Measurements from ENCODE around the gene TPD52L1. TPM values are rescaled to one million over a fixed set of nuclear protein-coding genes. Genes with fewer than 3 reads are reported as not detected.

The TPD52L1 gene
- total RNA-seq, 1 donor from 2014 or later, result 43.5 TPM

DNA sequence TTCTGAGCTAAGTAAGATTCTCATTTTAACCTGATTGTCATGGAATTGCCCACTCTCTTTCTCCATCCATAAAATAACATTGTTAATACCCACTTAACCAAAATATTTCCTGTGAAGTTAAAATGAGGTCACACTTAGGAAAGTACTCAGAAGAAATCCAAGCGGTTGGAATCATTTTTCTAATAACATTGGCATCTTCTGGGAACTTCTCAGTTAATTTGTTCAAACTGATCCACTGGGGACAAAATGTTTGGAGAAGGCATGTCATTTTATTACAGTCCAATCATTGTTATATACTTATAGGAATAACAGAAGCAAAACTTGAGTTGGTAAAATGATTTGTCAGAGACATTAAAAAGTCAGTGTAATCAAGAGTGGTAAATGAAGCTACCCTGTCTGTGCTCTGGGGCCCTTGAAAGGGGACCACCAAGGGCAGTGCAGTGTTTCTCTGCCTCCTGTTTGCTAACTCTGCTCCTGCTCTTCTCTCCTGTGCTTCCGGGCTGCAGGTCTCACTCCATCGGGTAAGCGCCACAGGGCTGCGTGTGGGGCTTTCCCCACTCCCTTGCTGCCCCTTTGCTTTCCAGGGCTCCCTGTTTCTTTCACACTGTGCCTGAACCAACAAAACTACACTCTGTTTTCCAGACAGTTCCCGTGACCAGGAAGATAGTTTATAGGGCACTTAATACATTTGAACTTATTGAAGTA is 98.1 kb downstream of the TPD52L1 start:
- ATAC-seq (ENCODE audit: poor library complexity), result no peak
- intact Hi-C loops (cut with DNase I), result no loop called here
- DNase-seq, result no peak

DNA sequence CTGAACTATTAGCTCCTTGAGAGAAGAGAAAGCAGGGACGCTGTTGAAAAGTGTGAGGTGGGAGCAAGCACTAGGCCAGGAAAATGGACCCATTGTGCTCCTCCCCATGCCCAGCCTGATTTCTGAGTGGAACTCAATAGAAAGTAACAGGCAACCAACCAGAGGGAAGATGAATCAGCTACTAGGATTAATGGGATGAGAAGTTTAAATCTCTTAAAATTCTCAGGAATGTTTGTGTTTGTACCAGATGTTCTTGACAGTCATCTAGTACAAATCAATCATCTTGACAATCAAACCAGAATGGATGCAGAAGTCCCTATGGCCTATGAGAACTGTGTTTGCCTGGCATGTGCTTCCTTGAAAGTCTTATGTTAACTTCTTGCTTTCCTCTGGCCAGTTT is 99.3 kb downstream of the TPD52L1 start:
- intact Hi-C loops (cut with DNase I), result no loop called here
- DNase-seq (no peak), ATAC-seq (ENCODE audit: poor library complexity) (no peak)

DNA sequence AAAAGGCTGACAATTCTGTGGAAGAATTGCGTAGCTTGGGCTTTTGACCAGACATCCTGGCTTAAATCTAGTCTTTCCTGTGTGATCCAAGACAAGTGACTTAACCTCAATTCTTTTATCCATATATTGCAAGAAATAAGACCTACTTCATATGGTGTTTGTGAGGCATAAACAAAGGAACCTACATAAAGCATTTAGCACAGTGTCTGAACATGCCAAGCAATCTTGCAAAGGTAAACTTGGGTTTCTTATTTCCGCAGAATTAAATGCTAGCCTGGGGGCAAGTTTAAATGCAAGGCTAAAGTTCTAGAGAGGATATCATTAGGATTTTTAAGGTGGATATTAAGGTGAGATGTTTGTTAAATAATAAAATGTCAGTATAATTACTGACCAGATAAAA is 100.3 kb downstream of the TPD52L1 start:
- intact Hi-C loops (cut with DNase I), result no loop called here
- DNase-seq (no peak), ATAC-seq (ENCODE audit: poor library complexity) (no peak)

DNA sequence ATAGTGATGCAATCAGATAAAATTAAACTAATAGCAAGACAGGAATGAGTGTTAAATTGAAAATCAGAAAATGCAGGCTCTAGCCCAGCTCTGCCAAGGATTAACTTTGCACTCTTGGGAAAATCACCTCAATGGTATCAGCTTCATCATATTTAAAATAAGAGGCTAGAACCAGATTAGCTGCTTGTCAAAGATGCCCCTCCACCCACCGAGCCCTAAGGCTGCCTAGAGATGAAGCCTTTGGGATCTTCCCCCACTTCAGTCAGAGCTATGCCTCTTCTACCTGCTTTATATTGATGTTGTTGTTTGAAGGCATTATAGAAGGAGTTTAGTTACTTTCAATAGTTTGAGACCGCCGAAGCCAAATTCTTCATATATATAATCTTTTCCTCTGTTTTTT is 100.7 kb downstream of the TPD52L1 start:
- intact Hi-C loops (cut with DNase I), result no loop called here
- DNase-seq (no peak), ATAC-seq (ENCODE audit: poor library complexity) (no peak)

DNA sequence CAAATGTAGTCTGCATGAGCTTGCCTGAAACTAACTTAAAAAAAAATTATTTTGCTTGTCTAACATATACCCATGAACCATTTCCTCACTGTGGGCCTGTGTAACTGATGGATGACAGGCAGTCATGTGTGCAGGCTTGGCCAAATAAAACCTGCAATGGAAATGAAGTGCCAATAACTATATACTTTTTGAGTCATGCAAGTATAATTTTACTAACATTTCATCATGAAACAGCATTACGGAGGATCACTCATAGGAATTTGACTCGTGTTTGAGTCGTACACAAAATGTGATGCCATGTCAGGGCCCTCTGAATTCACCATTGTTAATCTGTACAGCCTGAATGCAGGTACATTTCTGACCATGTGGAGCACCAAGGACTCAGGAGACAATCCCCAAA is 101.6 kb downstream of the TPD52L1 start:
- ATAC-seq (ENCODE audit: poor library complexity) (no peak), DNase-seq (no peak)
- intact Hi-C loops (cut with DNase I), result no loop called here

DNA sequence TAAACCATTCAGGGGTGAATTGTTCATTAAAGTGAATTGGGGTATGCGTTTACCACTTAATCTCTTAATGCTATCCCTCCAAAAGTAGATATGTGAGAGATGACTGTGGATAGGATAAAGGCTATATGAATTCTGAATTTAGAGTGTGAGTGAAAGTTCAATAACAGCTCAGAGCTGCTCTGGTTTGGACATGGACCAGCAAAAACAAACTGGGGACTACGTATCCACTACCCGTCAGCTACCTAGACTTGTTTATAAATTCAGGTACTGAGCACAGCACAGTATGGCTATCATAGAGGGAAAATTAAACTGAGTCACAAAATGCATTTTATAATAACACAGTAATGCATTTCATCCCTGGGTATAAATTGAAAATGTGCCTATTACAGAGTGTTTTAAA is 103.8 kb downstream of the TPD52L1 start:
- no peak for ATAC-seq (ENCODE audit: poor library complexity)
- intact Hi-C loops (cut with DNase I), result no loop called here
- DNase-seq, result no peak

DNA sequence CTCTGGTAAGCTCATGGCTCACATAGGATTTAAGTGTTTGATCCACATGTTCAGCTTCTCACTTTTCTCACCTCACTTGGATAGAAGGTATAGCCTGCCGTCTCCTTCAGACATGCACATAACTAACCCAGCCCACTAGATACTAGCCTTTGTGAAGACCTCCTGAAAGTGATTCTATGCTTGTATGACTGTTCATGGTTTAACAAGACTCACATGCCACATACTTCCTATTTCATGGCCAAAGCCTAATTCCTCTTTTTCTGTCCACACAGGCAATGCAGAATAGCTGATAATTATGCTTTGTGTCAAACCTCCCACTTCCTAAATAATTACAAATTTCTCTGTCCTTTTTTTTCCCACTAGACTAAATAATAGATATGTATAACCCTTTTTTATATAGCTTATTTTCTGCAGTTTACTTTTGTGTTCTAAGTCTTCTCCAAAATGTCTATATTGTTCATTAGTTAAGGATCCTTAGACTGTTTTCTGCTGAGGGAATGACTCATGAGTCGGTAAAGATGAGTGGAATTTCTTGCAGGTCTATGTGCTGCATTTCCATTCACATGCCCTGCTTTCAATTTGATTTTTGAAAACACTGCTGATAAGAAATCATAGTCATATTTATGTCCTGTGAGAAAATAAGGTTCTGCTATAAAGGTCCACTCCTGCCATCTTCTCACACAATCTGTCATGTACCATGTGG is 105.2 kb downstream of the TPD52L1 start:
- DNase-seq (no peak), ATAC-seq (ENCODE audit: poor library complexity) (no peak)
- intact Hi-C loops (cut with DNase I), result no loop called here

DNA sequence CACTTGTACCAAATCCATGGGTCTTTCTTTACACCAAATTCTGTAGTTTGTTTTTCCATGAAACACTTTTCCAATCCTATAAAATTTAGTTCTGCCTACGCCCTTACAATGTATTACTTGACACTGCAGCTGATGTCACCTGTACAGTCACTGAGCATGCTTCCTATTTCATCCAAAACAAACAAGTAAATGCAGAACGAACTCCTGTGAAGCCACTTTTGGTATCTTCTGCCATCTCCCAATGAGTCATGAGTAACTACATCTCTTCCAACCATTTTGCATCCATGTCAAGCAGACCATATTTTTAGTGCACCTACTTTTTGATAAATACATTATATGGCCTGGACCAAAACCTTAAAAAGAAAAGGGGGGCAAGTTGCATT is 105.8 kb downstream of the TPD52L1 start:
- ATAC-seq (ENCODE audit: poor library complexity), result no peak
- no peak for DNase-seq
- intact Hi-C loops (cut with DNase I), result no loop called here

DNA sequence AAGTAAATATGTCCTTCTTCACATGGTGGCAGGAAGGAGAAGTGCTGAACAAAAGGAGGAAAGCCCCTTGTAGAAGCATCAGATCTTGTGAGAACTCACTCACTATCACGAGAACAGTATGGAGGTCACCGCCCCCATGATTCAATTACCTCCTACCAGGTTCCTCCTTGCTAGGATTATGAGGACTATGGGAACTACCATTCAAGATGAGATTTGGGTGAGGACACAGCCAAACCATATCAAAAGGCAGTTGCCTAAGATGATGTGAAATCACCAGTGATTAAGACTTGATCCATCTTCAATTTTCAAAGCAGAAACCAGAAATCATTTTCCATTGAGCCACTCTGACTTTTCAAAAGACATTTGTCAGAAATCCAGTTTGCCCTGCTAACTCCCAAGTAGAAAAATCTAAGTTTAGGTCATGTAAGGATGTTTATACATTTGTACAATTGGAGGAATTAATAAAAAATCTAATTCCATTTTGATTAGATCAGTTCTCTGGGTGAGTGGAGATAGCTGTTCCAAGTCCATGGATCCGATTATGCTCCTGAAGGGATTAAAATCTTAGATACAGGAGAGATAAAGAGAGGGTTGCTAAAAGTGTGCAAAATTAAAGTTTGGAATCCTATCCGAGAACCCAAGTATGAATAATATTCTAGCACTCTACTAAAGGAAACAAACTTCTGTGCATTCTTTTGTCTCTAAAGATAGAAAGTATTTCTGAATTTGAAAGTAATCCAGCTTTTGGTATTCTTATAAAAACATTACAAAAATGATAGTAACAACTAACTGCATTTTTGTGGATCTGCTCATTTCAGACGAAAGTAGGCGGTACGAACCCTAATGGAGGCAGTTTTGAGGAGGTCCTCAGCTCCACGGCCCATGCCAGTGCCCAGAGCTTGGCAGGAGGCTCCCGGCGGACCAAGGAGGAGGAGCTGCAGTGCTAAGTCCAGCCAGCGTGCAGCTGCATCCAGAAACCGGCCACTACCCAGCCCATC is 108.7 kb downstream of the TPD52L1 start:
- no peak for ATAC-seq (ENCODE audit: poor library complexity)
- intact Hi-C loops (cut with DNase I), result no loop called here
- DNase-seq, result no peak

DNA sequence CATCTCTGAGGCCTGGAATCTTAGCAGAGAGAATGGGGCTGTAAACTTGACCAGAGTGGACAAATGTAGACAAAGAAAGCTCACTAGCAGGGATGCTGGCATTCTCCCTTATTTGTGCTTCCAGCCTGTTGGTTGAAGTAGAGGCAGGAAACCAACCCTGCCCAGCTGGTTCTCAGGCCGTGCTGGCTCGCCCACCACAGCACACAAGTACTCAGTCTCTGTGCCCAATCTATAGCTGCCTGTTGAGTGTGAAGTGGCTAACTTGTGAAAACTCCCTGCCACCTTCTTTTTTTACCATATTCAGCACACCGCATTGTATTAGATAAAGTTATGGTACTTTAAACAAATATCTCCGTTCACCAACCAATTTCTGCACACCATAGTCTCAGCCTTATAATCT is 110.9 kb downstream of the TPD52L1 start:
- intact Hi-C loops (cut with DNase I), result no loop called here
- DNase-seq (no peak), ATAC-seq (ENCODE audit: poor library complexity) (no peak)

DNA sequence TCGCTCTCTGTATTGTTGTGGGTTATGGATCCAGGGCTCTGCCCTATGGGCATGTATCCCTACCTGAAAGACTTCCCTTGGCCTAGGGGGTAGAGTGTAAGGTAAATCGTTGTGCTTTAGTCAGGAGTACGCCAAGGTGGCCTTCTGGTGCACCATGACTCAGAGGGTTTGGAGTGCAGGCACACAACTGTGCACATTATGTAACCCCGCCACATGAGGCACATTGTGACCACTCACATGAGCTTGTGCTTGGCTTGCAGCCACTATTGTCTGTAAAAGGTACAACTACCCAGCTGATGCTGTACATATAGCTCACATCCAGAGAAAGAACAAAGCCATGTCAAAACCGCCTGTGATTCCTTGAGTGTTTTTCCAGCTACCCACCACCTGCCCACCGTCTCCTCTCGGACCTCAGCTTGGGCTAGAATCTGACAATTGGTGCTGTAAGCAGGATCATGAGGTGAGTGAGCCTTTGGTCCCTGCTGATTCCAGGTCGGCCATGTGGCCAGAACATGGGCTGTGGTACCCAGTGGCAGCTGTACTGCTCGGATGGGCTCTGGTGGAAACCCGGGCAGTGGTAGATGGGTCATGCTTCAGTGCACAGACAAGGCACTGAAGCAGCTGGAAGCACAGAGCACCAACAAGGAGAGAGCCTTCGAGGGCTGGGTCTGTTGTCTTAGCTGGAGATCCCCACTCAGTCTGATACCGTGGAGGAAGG is 114.4 kb downstream of the TPD52L1 start:
- ATAC-seq (ENCODE audit: poor library complexity) (no peak), DNase-seq (no peak)
- intact Hi-C loops (cut with DNase I), result no loop called here

DNA sequence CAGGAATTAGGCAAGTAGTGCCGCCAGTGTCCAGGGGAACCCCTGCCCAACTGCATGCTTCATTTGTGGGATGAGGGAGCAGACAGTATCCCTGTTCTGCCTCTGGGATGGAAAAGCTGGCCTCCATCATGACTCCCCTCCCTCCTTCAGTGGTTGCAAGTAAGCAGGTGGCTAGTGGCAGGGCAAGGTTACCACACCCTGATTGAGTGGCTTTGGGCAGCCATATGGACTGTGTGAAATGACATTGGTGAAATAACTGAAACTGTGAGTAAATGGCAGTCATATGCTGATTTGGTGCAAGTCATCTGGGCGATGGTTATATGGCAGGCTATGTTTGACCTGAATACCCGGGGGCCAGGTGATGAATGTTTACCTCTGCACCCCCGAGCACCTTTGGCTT is 115.2 kb downstream of the TPD52L1 start:
- intact Hi-C loops (cut with DNase I), result no loop called here
- ATAC-seq (ENCODE audit: poor library complexity) (no peak), DNase-seq (no peak)

DNA sequence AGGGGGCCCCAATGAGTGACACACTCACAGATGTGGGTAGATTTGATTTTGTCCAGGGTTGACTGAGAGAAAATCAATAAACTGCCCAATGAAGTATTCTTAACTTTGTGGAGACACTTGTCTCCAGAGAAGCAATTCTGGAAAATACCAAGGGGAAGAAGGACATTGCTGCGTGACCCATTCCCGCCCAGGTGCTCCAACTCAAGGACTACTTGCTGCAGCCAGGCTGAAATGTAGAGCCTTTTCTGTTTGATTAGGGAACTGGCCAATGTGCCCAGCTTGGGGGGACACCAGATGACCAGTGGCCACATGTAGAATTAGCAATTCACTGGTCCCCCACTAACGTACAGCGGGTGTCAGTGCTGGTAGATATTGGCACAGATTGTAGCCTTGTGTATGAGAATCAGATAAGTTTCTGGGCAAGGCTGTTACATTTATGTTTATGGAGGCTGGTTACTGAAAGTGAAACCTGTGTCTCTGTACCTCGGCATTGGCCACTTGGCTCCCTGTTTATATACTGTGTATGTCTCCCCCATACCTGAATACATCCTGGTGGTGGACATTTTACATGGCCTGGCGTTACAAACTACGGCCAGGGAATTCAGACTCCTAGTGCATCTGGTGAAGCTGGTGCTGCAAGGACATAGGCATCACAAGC is 115.9 kb downstream of the TPD52L1 start:
- ATAC-seq (ENCODE audit: poor library complexity) (no peak), DNase-seq (no peak)
- intact Hi-C loops (cut with DNase I), result no loop called here

DNA sequence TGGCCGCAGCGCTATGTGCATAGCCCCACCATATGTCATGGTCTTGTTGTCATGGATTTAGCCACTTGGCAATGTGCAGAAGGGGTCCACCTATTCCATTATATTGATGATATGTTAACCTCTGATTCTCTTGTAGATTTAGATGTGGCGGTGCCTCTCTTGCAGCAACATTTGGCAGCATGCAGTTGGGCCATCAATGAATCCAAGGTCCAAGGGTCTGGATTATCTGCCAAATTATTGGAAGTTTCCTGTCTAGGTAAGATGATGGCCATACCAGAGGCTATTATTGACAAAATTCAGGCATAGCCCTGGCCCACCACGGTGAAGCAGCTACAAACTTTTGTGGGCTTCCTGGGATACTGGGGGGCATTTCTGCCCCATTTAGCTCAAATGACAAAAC is 116.8 kb downstream of the TPD52L1 start:
- ATAC-seq (ENCODE audit: poor library complexity), result no peak
- intact Hi-C loops (cut with DNase I), result no loop called here
- no peak for DNase-seq

DNA sequence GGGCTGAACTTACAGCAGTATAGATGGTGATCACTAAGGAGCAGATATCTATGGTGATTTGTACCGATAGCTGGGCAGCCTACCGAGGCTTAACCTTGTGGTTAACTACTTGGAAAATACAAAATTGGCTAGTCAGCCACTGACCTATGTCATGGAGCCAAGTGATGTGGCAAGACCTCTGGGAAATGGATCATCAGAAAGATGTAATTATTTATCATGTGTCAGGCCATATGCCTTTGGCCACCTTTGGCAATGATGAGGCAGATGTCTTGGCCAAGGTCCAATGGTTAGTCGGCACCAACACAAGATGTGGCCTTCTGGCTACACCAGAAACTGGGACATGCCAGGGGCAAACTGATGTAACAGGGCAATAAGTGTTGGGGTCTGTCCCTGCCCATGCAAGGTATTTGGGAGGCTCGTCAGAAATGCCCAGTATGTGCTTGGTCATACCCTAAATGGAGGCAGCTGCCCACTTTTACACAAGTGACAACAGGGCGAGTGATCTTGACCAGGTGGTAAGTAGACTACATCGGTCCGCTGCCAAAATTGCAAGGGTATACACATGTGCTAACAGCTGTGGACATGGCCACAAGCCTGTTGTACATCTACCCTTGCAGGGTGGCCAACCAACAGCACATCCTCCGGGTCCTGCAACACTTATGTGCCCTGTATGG is 118.0 kb downstream of the TPD52L1 start:
- ATAC-seq (ENCODE audit: poor library complexity), result no peak

DNA sequence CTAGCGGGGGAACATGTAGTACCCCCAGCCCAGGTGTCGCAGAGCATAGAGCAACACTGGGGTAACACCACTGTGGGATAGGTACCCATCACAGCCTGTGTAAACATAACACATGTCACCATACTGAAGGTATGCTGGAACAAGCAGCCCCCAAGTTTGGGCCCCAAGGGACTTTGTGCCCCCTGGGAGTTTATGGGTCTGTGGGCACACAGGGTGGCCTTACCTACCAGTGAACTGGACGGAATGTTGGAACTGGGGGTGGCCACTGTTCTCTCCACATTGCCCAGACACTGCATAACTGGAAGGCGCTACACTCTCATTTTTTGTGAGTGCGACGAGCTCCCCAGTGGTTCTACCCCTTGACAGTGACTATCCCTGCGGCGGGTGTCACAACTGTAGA is 119.7 kb downstream of the TPD52L1 start:
- intact Hi-C loops (cut with DNase I), result no loop called here
- ATAC-seq (ENCODE audit: poor library complexity) (no peak), DNase-seq (no peak)

More for the DNA sequence above, 118.0 kb downstream of the TPD52L1 start:
- no peak for DNase-seq
- intact Hi-C loops (cut with DNase I), result no loop called here

DNA sequence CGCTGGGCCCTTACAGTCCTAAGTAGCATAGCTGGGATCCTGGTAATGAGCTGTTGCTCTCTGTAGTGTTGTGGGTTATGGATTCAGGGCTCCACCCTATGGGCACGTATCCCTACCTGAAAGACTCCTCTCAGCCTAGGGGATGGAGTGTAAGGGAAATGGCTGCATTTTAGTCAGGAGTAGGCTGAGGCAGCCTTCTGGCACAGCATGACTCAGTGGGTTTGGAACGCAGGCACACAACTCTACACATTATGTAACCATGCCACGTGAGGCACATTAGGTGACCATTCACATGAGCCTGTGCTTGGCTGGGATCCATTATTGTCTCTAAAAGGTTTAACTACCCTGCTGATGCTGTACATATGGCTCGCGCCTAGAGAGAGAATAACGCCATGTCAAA is 120.4 kb downstream of the TPD52L1 start:
- DNase-seq (no peak), ATAC-seq (ENCODE audit: poor library complexity) (peak; percentile 47)
- intact Hi-C loops (cut with DNase I), result no loop called here

DNA sequence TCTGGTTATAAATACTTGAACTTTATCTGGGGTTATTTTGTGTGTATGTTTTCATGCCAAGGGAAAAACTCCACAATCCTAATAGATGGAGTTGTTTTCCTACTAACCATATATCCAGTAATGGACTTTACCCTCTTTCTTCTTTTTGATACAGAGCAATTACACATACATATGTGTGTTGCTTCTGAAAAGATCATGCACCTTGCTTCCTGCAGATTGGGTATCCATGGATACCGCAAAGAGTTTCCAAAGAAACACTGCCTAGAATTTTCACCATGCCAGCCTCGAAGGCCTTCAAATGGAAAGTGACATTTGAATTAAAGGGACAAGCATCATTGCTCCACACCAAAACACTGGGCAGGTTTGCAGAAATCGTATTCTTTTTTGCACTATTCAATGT is 121.4 kb downstream of the TPD52L1 start:
- ATAC-seq (ENCODE audit: poor library complexity), result peak; percentile 33
- DNase-seq, result no peak
- intact Hi-C loops (cut with DNase I), result no loop called here
